Keratinocyte (primary cell): ENCODE data around the gene PIWIL4. TPM values are rescaled to one million over a fixed set of nuclear protein-coding genes. Genes with fewer than 3 reads are reported as not detected.

Source experiments
- DNase-seq: peaks from one replicate; pipeline ENCODE4 v3.0.0-alpha.2; 2011; ENCODE audit warnings: low read depth, missing footprints, low spot score
- FAIRE-seq: peaks from 2 replicates; lab custom pipeline; 2011; peaks lifted over from hg19 to GRCh38; lab: Jason Lieb, UNC
- H2AFZ ChIP-seq: 2 replicates; pipeline ENCODE4 v1.6.0; 2012; ENCODE audit warnings: low read length, control low read depth, inconsistent platforms; ENCODE audit not compliant: control insufficient read depth
- H3K27ac ChIP-seq: 2 replicates; pipeline ENCODE4 v1.5.1; 2011; ENCODE audit warnings: low read length; ENCODE audit not compliant: control insufficient read depth, insufficient read depth
- H3K27me3 ChIP-seq: 3 replicates; pipeline ENCODE4 v1.6.0; 2011; ENCODE audit warnings: low read length; ENCODE audit not compliant: control insufficient read depth, insufficient read depth; ENCODE audit errors: extremely low read depth
- H3K36me3 ChIP-seq, 2 experiments: 2 replicates in 1 of 2; 3 replicates in 1 of 2; pipeline ENCODE4 v1.5.1; 2011; ENCODE audit warnings: low read length in 2 of 2, mild to moderate bottlenecking in 1 of 2; ENCODE audit not compliant: control insufficient read depth in 2 of 2, insufficient read depth in 2 of 2; ENCODE audit errors: extremely low read depth in 1 of 2
- H3K4me1 ChIP-seq: 3 replicates; pipeline ENCODE4 v1.5.1; 2011; ENCODE audit warnings: low read length; ENCODE audit not compliant: control insufficient read depth, insufficient read depth; ENCODE audit errors: extremely low read depth
- H3K4me2 ChIP-seq: 3 replicates; pipeline ENCODE4 v1.6.0; 2011; ENCODE audit warnings: low read depth, low read length; ENCODE audit not compliant: control insufficient read depth, insufficient read depth; ENCODE audit errors: extremely low read depth
- H3K4me3 ChIP-seq, 3 experiments: fragments of 200-600 bp in 1 of 3; sonication (generic) in 1 of 3; 2 replicates in 2 of 3; 3 replicates in 1 of 3; pipeline ENCODE4 v1.5.1; 2011 to 2016; ENCODE audit warnings: low read length in 3 of 3, mild to moderate bottlenecking in 3 of 3, control low read depth in 2 of 3, inconsistent platforms in 1 of 3, low read depth in 1 of 3, mixed read lengths in 1 of 3, mixed run types in 1 of 3, moderate library complexity in 1 of 3; ENCODE audit not compliant: control insufficient read depth in 2 of 3, insufficient read depth in 2 of 3; ENCODE audit errors: extremely low read depth in 1 of 3
- H3K79me2 ChIP-seq: 2 replicates; pipeline ENCODE4 v1.6.0; 2012; ENCODE audit warnings: low read length; ENCODE audit not compliant: control insufficient read depth, insufficient read depth
- H3K9ac ChIP-seq: 3 replicates; pipeline ENCODE4 v1.6.0; 2011; ENCODE audit warnings: low read length; ENCODE audit not compliant: control insufficient read depth, insufficient read depth; ENCODE audit errors: extremely low read depth
- H3K9me1 ChIP-seq: 3 replicates; pipeline ENCODE4 v1.6.0; 2011; ENCODE audit warnings: low read length; ENCODE audit not compliant: control insufficient read depth, insufficient read depth; ENCODE audit errors: extremely low read depth
- H3K9me3 ChIP-seq: 2 replicates; pipeline ENCODE4 v1.5.1; 2012; ENCODE audit warnings: low read depth, low read length; ENCODE audit not compliant: control insufficient read depth
- H4K20me1 ChIP-seq: 3 replicates; pipeline ENCODE4 v1.6.0; 2011; ENCODE audit warnings: low read length; ENCODE audit not compliant: control insufficient read depth, insufficient read depth; ENCODE audit errors: extremely low read depth
- CTCF ChIP-seq, 3 experiments: IDR thresholded peaks in 1 of 3; conservative IDR thresholded peaks in 1 of 3; optimal IDR thresholded peaks in 1 of 3; 2 replicates in 2 of 3; 3 replicates in 1 of 3; pipeline versions ENCODE3 to v1.5.1; 2011; ENCODE audit warnings: low read length in 3 of 3, mild to moderate bottlenecking in 3 of 3, moderate library complexity in 2 of 3, control low read depth in 1 of 3, inconsistent platforms in 1 of 3; ENCODE audit not compliant: insufficient read depth in 2 of 3; ENCODE audit errors: extremely low read depth in 1 of 3
- EZH2 ChIP-seq: IDR thresholded peaks from one replicate; pipeline ENCODE4 v1.6.1; 2012; ENCODE audit warnings: inconsistent platforms, mild to moderate bottlenecking, low read length, moderate library complexity
- dilution Hi-C: fragments of 300-500 bp; cut with MboI; formaldehyde crosslinking; loops from one replicate; pipeline ENCODE4 v1.7.0; 2020; ENCODE audit warnings: low sequenced_read_pairs; ENCODE audit not compliant: extremely low pct_ligation_motif_present
- polyA plus RNA-seq, 5 experiments: library from polyadenylated mRNA; depleted of rRNA in 3 of 5; stranded (reverse) in 3 of 5; stranded (forward) in 1 of 5; unstranded in 1 of 5; fragments of >200 nt; gene quantifications; 1 replicate in 1 of 5; 2 replicates in 3 of 5; 3 replicates in 1 of 5; pipeline versions ENCODE4 v1.2.1 to v1.2.3, GENCODE V29; 2011 to 2012; ENCODE audit warnings: missing spikeins in 2 of 5, low read depth in 1 of 5, low replicate concordance in 1 of 5

PIWIL4 gene
- polyA plus RNA-seq, 1 donor (not counting 4 experiments of a cell fraction or from before 2014, with no cell fraction given) = 0.14 TPM

- no peaks in the 10 kb centered on the region for H3K9me3 ChIP-seq
- H3K27ac ChIP-seq = no peak overlapping the region
- TF ChIP-seq EZH2 = no peak
- TF ChIP-seq CTCF (optimal IDR thresholded peaks at IDR 0.05 in 1 of 3, IDR thresholded peaks at IDR 0.05 in 1 of 3, conservative IDR thresholded peaks at IDR 0.05 in 1 of 3; ENCODE audit: extremely low read depth in 1 of 3, insufficient read depth in 2 of 3, low read length in 3 of 3) = no peak
- H2AFZ ChIP-seq = no peak overlapping the region
- no peaks in the 10 kb centered on the region for H3K36me3 ChIP-seq
- FAIRE-seq = no peak
- no peaks in the 10 kb centered on the region for H3K79me2 ChIP-seq
- dilution Hi-C loops = no loop called here
- no peak overlapping the region for H3K4me3 ChIP-seq
- H3K9me1 ChIP-seq = no peaks in the 10 kb centered on the region
- peaks cover 4% of the 10 kb centered on the region for H3K4me1 ChIP-seq
- no peak overlapping the region for H3K4me2 ChIP-seq
- no peak overlapping the region for H3K9ac ChIP-seq
- no peaks in the 10 kb centered on the region for H3K27me3 ChIP-seq
- DNase-seq = no peak
- no peaks in the 10 kb centered on the region for H4K20me1 ChIP-seq
Measured at GRCh38 chr11:94658386-94658785, 91.2 kb downstream of the PIWIL4 start.

GRCh38 chr11:94658888-94659287 lies 91.7 kb downstream of the PIWIL4 start:
- H3K27me3 ChIP-seq = no peaks in the 10 kb centered on the region
- no peaks in the 10 kb centered on the region for H3K79me2 ChIP-seq
- no peaks in the 10 kb centered on the region for H4K20me1 ChIP-seq
- H3K9me3 ChIP-seq = no peaks in the 10 kb centered on the region
- H3K4me1 ChIP-seq = peaks cover 4% of the 10 kb centered on the region
- H3K4me2 ChIP-seq = no peak overlapping the region
- H3K9ac ChIP-seq = no peak overlapping the region
- H3K27ac ChIP-seq = no peak overlapping the region
- no peaks in the 10 kb centered on the region for H3K9me1 ChIP-seq
- H2AFZ ChIP-seq = no peak overlapping the region
- TF ChIP-seq EZH2 = no peak
- TF ChIP-seq CTCF (optimal IDR thresholded peaks at IDR 0.05 in 1 of 3, IDR thresholded peaks at IDR 0.05 in 1 of 3, conservative IDR thresholded peaks at IDR 0.05 in 1 of 3; ENCODE audit: extremely low read depth in 1 of 3, insufficient read depth in 2 of 3, low read length in 3 of 3) = no peak
- no peaks in the 10 kb centered on the region for H3K36me3 ChIP-seq
- FAIRE-seq = no peak
- no peak overlapping the region for H3K4me3 ChIP-seq
- no peak for DNase-seq
- dilution Hi-C loops = no loop called here
